HepG2 (cell line): ENCODE results near the gene BCAS3. TPM values are rescaled to one million over a fixed set of nuclear protein-coding genes. Genes with fewer than 3 reads are reported as not detected.

Experiments used
- FOSL2 ChIP-seq: sonication (generic); formaldehyde crosslinking; IDR thresholded peaks from 2 replicates; pipeline ENCODE4 v1.4.0; 2020; ENCODE audit warnings: missing genetic modification reagents
- GABPA ChIP-seq, 2 experiments: IDR thresholded peaks; 2 replicates each; pipeline ENCODE4 v1.6.1; 2011 to 2016; ENCODE audit warnings: low read depth in 2 of 2, low read length in 1 of 2, missing biosample characterization in 1 of 2, missing genetic modification characterization in 1 of 2
- MAFG ChIP-seq: sonication (generic); formaldehyde crosslinking; IDR thresholded peaks from 2 replicates; pipeline ENCODE4 v1.5.1; 2020; ENCODE audit warnings: mild to moderate bottlenecking, missing genetic modification reagents
- RXRA ChIP-seq: sonication (generic); formaldehyde crosslinking; IDR thresholded peaks from 2 replicates; pipeline ENCODE4 v1.5.1; 2020; ENCODE audit warnings: missing genetic modification reagents
- SALL2 ChIP-seq: sonication (generic); formaldehyde crosslinking; IDR thresholded peaks from 2 replicates; pipeline ENCODE4 v1.8.1; 2023; ENCODE audit warnings: mild to moderate bottlenecking, missing genetic modification reagents, inconsistent platforms
- SOX13 ChIP-seq, 3 experiments: fragments of 450-650 bp in 1 of 3; sonication (generic) in 1 of 3; formaldehyde crosslinking in 1 of 3; IDR thresholded peaks in 2 of 3; conservative IDR thresholded peaks in 1 of 3; 2 replicates each; pipeline versions ENCODE4 v1.5.0 to v1.6.1; 2016 to 2020; ENCODE audit warnings: antibody characterized with exemption in 1 of 3, mild to moderate bottlenecking in 1 of 3, missing compliant biosample characterization in 1 of 3, missing genetic modification reagents in 1 of 3, moderate library complexity in 1 of 3
- SRF ChIP-seq: IDR thresholded peaks from 2 replicates; pipeline ENCODE4 v1.6.1; 2011; ENCODE audit warnings: mild to moderate bottlenecking, low read depth, low read length, moderate library complexity
- TFDP2 ChIP-seq: sonication (generic); formaldehyde crosslinking; IDR thresholded peaks from 2 replicates; pipeline ENCODE4 v1.4.0; 2020; ENCODE audit warnings: missing genetic modification reagents
- U2AF1 ChIP-seq: fragments of 200-400 bp; formaldehyde crosslinking; optimal IDR thresholded peaks from 2 replicates; pipeline ENCODE3; 2017; ENCODE audit warnings: mild to moderate bottlenecking, low read depth, low read length
- XRCC5 ChIP-seq: fragments of 200-400 bp; formaldehyde crosslinking; optimal IDR thresholded peaks from 2 replicates; pipeline ENCODE3; 2017; ENCODE audit warnings: mild to moderate bottlenecking, low read length
- ZBTB26 ChIP-seq: IDR thresholded peaks from 2 replicates; pipeline ENCODE4 v1.6.1; 2016; ENCODE audit warnings: missing compliant biosample characterization, missing genetic modification reagents, borderline replicate concordance
- ZBTB46 ChIP-seq: sonication (generic); formaldehyde crosslinking; IDR thresholded peaks from 2 replicates; pipeline ENCODE4 v1.4.0; 2020; ENCODE audit warnings: mild to moderate bottlenecking, missing genetic modification reagents, borderline replicate concordance
- ZFAT ChIP-seq: sonication (generic); formaldehyde crosslinking; conservative IDR thresholded peaks from 2 replicates; pipeline ENCODE4 v1.8.1; 2023; ENCODE audit warnings: missing genetic modification reagents, inconsistent platforms
- ZFP36 ChIP-seq: fragments of 150-350 bp; IDR thresholded peaks from 2 replicates; pipeline ENCODE4 v1.6.1; 2018; ENCODE audit warnings: borderline replicate concordance, low read length, low read depth; ENCODE audit not compliant: partially characterized antibody
- ZFX ChIP-seq: sonication (generic); formaldehyde crosslinking; IDR thresholded peaks from 2 replicates; pipeline ENCODE4 v1.4.0; 2020; ENCODE audit warnings: mild to moderate bottlenecking, low read depth, missing genetic modification reagents, moderate library complexity
- ZNF17 ChIP-seq: sonication (generic); formaldehyde crosslinking; IDR thresholded peaks from 2 replicates; pipeline ENCODE4 v1.5.0; 2020; ENCODE audit warnings: mild to moderate bottlenecking, missing genetic modification reagents
- ZNF232 ChIP-seq: sonication (generic); formaldehyde crosslinking; IDR thresholded peaks from 2 replicates; pipeline ENCODE4 v1.4.0; 2020; ENCODE audit warnings: missing genetic modification reagents, borderline replicate concordance
- ZNF235 ChIP-seq: sonication (generic); formaldehyde crosslinking; IDR thresholded peaks from 2 replicates; pipeline ENCODE4 v1.8.1; 2023; ENCODE audit warnings: mild to moderate bottlenecking, missing genetic modification reagents, borderline replicate concordance
- ZNF281 ChIP-seq: sonication (generic); formaldehyde crosslinking; IDR thresholded peaks from 2 replicates; pipeline ENCODE4 v1.4.0; 2020; ENCODE audit warnings: missing genetic modification reagents, borderline replicate concordance
- ZNF556 ChIP-seq: sonication (generic); formaldehyde crosslinking; IDR thresholded peaks from 2 replicates; pipeline ENCODE4 v1.4.0; 2020; ENCODE audit warnings: mild to moderate bottlenecking, missing genetic modification reagents, borderline replicate concordance
- ZNF564 ChIP-seq: sonication (generic); formaldehyde crosslinking; IDR thresholded peaks from 2 replicates; pipeline ENCODE4 v1.8.1; 2023; ENCODE audit warnings: mild to moderate bottlenecking, missing genetic modification reagents
- polyA plus RNA-seq, 8 experiments: library from polyadenylated mRNA; depleted of rRNA in 3 of 8; stranded (reverse) in 7 of 8; unstranded in 1 of 8; fragments of >200 nt; fragmentation: Illumina TruSeq in 4 of 8; extraction: Trizol in 4 of 8; gene quantifications; 2 replicates each; pipeline versions ENCODE4 v1.2.1 to v1.2.3, GENCODE V29; 2011 to 2016; ENCODE audit warnings: low read depth in 4 of 8, missing spikeins in 1 of 8, mixed read lengths in 1 of 8; ENCODE audit not compliant: insufficient read depth in 1 of 8
- total RNA-seq, 5 experiments: library from RNA; depleted of rRNA; stranded (reverse); fragments of >200 nt; fragmentation: Illumina TruSeq; extraction: Trizol; gene quantifications; 2 replicates each; pipeline ENCODE4 v1.2.3, GENCODE V29; 2016; ENCODE audit warnings: low read depth in 1 of 5

The BCAS3 gene
- total and polyA plus RNA-seq, 2 of the 13 experiments (the other 11 are each of a cell fraction or from before 2014, with no cell fraction given) = 10.7 to 11.2 TPM

GRCh38 chr17:61414141-61414935 is 736.7 kb downstream of the BCAS3 start (continued):
- TF ChIP-seq ZBTB46 (CRISPR knock-in tag) = 0 out of 2 replicates have a peak, but pooled peaks have one; percentile 43
- no peak for TF ChIP-seq ZFP36
- TF ChIP-seq ZNF281 = peak; percentile 82
- peak; percentile 32; the same call in 1 of the 2 replicates for TF ChIP-seq FOSL2 (CRISPR knock-in tag)
- TF ChIP-seq MAFG (CRISPR knock-in tag) = no peak
- TF ChIP-seq GABPA (IDR thresholded peaks at IDR 0.05; ENCODE audit: low read depth, low read length) = no peak
- peak; percentile 31; the same call in 1 of the 2 replicates for TF ChIP-seq GABPA (CRISPR knock-in tag; IDR thresholded peaks at IDR 0.05; ENCODE audit: low read depth)
- TF ChIP-seq ZNF556 = 0 out of 2 replicates have a peak, but pooled peaks have one; percentile 38
- TF ChIP-seq SRF = no peak
- TF ChIP-seq ZFAT (CRISPR knock-in tag) = no peak
- peak; percentile 36; the same call in 1 of the 2 replicates for TF ChIP-seq RXRA (CRISPR knock-in tag)
- TF ChIP-seq ZNF564 (CRISPR knock-in tag) = no peak
- no peak for TF ChIP-seq SOX13 (IDR thresholded peaks at IDR 0.05)
- TF ChIP-seq SOX13 (CRISPR knock-in tag; conservative IDR thresholded peaks at IDR 0.05 in 1 of 2, IDR thresholded peaks at IDR 0.05 in 1 of 2) = peak in 1 of 2 experiments; percentile 4; a peak in 1 of 4 replicates
- TF ChIP-seq XRCC5 = peak; percentile 73
- no peak for TF ChIP-seq ZNF235 (CRISPR knock-in tag)
- no peak for TF ChIP-seq SALL2 (CRISPR knock-in tag)
- peak; percentile 53 for TF ChIP-seq ZFX (CRISPR knock-in tag)
- TF ChIP-seq U2AF1 = no peak
- TF ChIP-seq ZNF17 (CRISPR knock-in tag) = no peak
- TF ChIP-seq TFDP2 (CRISPR knock-in tag) = 0 out of 2 replicates have a peak, but pooled peaks have one; percentile 27
- no peak for TF ChIP-seq ZNF232 (CRISPR knock-in tag)
- TF ChIP-seq ZBTB26 (CRISPR knock-in tag) = 0 out of 2 replicates have a peak, but pooled peaks have one; percentile 27
